OCI-LY3 (cell line): ENCODE data around the gene C11orf68.

Experiments
- H2AFZ ChIP-seq: fragments of 200-600, 300-600 bp; shearing (Covaris generic); 2 replicates; pipeline ENCODE4 v1.6.0; 2014; ENCODE audit warnings: antibody characterized with exemption, low read depth, low read length
- H3K27ac ChIP-seq: fragments of 200-600, 300-600 bp; sonication (generic); 2 replicates; pipeline ENCODE4 v1.5.1; 2014; ENCODE audit warnings: mild to moderate bottlenecking, low read length, moderate library complexity, mixed read lengths
- H3K27me3 ChIP-seq: fragments of 200-600, 300-600 bp; sonication (generic); 2 replicates; pipeline ENCODE4 v1.6.1; 2014; ENCODE audit warnings: low read depth, low read length, mixed read lengths
- H3K36me3 ChIP-seq: fragments of 200-600, 300-600 bp; sonication (generic); replicated peaks from 2 replicates; pipeline ENCODE3; 2014; ENCODE audit warnings: low read depth, low read length, mixed read lengths
- H3K4me1 ChIP-seq: fragments of 300-600, 200-600 bp; sonication (generic); 2 replicates; pipeline ENCODE4 v1.6.1; 2014; ENCODE audit warnings: low read length, mixed read lengths
- H3K4me2 ChIP-seq: fragments of 200-600, 300-600 bp; sonication (generic); 2 replicates; pipeline ENCODE4 v1.6.1; 2014; ENCODE audit warnings: low read length, mixed read lengths
- H3K4me3 ChIP-seq: fragments of 300-600, 200-600 bp; sonication (generic); 2 replicates; pipeline ENCODE4 v1.5.1; 2014; ENCODE audit warnings: antibody characterized with exemption, mild to moderate bottlenecking, low read length, moderate library complexity
- H3K79me2 ChIP-seq: fragments of 300-600, 200-600 bp; shearing (Covaris generic); 2 replicates; pipeline ENCODE4 v1.6.1; 2014; ENCODE audit warnings: mild to moderate bottlenecking, low read length, mixed read lengths
- H3K9ac ChIP-seq: fragments of 300-600, 200-600 bp; shearing (Covaris generic); 2 replicates; pipeline ENCODE4 v1.6.0; 2014; ENCODE audit warnings: mild to moderate bottlenecking, low read length, moderate library complexity
- H3K9me3 ChIP-seq: fragments of 200-600, 300-600 bp; shearing (Covaris generic); 2 replicates; pipeline ENCODE4 v1.6.1; 2014; ENCODE audit warnings: low read length, mixed read lengths; ENCODE audit not compliant: insufficient read depth
- H4K20me1 ChIP-seq: fragments of 200-600, 300-600 bp; sonication (generic); 2 replicates; pipeline ENCODE4 v1.6.1; 2016; ENCODE audit warnings: low read length, mixed read lengths; ENCODE audit not compliant: insufficient read depth
- EZH2phosphoT487 ChIP-seq: fragments of 200-600 bp; shearing (Covaris generic); IDR thresholded peaks from 2 replicates; pipeline ENCODE4 v1.6.1; 2018; ENCODE audit warnings: antibody characterized with exemption, mixed run types, low read depth
- TF ChIP-seq, protein P1 (sequence below): fragments of 200-600, 300-600 bp; sonication (generic); IDR thresholded peaks from 2 replicates; pipeline ENCODE4 v1.5.1; 2014; ENCODE audit warnings: antibody characterized with exemption, low read length, low read depth

Gene C11orf68

DNA sequence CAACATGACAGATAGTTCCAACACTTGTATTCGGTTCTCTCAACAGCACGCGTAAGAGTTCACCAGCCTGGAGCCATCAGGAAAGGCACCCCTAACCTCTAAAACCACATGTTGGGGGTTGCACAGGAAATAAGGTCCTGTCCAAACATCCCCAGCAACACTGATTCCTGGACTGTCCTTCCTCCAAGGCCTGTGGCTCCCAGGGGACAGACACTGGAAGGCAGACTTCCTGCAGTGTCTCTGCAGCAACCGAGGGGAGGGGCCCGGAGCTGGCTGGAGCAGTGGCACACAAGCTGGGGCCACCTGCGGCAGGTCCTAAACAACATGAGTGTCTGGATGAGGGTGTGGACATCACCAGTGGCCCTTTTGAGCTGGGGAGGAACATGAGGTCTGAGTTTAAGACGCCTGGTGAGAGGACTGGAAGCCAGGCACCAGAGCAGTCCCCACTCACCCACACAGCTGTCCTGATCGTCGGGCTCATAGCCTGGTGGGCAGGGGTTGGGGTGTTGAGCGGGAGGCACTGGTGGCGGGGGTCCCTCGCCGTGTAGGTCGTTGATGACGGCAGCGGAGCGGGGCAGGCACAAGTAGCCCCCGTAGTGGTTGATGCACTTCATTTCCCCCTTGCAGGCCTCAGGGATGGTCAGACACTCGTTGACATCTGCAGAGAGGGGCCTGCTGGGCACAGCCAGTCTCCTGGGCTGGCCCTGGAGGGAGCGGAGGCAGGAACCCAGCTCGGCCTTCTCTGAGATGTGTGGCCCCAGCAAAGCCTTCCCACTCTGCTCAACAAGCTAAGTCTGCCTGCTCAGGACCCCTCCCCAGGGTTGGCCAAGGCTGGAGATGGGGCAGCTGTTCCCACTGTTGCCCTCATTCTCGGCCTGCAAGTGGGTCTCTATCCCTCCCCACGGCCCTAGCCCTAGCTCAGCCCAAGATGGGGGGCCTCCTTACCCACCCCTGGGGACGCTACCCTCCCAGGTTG, 47.9 kb downstream of the C11orf68 start:
- Histone ChIP-seq H3K9me3 (no peaks in the 10 kb centered on the region), H3K36me3 (peaks cover 19% of the 10 kb centered on the region), H3K4me3 (no peak overlapping the region), H3K79me2 (no peaks in the 10 kb centered on the region), H3K27me3 (no peaks in the 10 kb centered on the region), H3K4me1 (peaks cover 6% of the 10 kb centered on the region), H3K27ac (no peak overlapping the region), H2AFZ (no peak overlapping the region), H3K9ac (no peak overlapping the region), H3K4me2 (no peak overlapping the region), H4K20me1 (no peaks in the 10 kb centered on the region; the same call in 1 of the 2 replicates)
- TF ChIP-seq, protein P1, sequence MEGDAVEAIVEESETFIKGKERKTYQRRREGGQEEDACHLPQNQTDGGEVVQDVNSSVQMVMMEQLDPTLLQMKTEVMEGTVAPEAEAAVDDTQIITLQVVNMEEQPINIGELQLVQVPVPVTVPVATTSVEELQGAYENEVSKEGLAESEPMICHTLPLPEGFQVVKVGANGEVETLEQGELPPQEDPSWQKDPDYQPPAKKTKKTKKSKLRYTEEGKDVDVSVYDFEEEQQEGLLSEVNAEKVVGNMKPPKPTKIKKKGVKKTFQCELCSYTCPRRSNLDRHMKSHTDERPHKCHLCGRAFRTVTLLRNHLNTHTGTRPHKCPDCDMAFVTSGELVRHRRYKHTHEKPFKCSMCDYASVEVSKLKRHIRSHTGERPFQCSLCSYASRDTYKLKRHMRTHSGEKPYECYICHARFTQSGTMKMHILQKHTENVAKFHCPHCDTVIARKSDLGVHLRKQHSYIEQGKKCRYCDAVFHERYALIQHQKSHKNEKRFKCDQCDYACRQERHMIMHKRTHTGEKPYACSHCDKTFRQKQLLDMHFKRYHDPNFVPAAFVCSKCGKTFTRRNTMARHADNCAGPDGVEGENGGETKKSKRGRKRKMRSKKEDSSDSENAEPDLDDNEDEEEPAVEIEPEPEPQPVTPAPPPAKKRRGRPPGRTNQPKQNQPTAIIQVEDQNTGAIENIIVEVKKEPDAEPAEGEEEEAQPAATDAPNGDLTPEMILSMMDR, result no peak
- no peak for TF ChIP-seq EZH2phosphoT487

DNA sequence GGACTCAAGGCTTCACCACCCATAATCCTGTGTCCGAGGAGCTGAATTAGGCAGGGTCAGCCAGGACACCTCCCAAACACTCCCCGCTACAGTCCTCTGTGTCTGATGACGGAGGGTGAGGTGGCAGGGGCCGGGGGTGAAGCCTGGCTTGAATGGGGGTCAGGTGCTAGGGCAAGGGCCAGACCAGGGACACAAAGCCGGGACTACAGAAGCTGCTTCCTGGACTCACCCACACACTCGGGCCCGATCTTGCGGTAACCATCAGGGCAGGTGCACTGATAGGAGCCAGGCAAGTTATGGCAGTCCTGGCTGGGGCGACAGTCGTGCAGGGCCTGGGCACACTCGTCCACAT, 48.6 kb downstream of the C11orf68 start:
- no peaks in the 10 kb centered on the region for H3K79me2 ChIP-seq
- H2AFZ ChIP-seq, result no peak overlapping the region
- TF ChIP-seq EZH2phosphoT487, result no peak
- TF ChIP-seq, protein P1, result no peak
- no peak overlapping the region for H3K27ac ChIP-seq
- H3K27me3 ChIP-seq, result no peaks in the 10 kb centered on the region
- no peak overlapping the region for H3K4me3 ChIP-seq
- H3K9ac ChIP-seq, result no peak overlapping the region
- H4K20me1 ChIP-seq, result no peaks in the 10 kb centered on the region; the same call in 1 of the 2 replicates
- H3K4me1 ChIP-seq, result peaks cover 6% of the 10 kb centered on the region
- peaks cover 27% of the 10 kb centered on the region for H3K36me3 ChIP-seq
- H3K4me2 ChIP-seq, result no peak overlapping the region
- H3K9me3 ChIP-seq, result no peaks in the 10 kb centered on the region

DNA sequence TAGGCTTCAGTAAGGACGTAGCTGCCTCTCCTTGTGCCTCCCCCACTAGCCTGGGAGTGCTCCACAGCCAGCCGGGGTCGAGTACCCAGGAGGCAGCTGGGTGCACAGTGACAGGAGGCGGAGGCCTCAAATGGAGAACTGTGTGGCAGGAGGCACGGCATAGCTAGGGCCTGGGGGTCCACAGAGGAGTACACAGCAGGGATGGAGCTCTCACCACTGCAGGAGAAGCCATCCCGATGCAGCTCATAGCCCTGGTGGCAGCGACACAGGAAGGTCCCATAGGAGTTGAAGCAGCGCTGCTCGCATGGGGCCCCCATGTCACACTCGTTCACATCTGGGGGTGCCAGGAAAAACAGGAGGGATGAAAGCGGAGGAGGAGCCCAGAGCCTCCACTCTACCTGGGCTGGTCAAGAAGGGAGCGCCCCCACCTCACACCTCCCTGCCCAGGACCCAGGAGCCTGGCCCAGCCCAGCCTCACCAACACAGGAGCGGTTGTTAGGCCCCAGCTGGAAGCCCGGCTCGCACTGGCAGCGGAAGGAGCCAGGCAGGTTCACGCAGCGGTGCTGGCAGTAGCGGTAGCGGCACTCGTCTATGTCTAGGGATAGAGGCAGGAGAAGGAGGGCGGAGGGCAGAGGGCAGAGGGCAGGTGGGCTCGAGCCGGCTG, 49.1 kb downstream of the C11orf68 start:
- Histone ChIP-seq H3K4me2 (no peak overlapping the region), H3K4me1 (peaks cover 6% of the 10 kb centered on the region), H2AFZ (no peak overlapping the region), H3K9ac (no peak overlapping the region), H3K27me3 (no peaks in the 10 kb centered on the region), H4K20me1 (no peaks in the 10 kb centered on the region; the same call in 1 of the 2 replicates), H3K79me2 (no peaks in the 10 kb centered on the region), H3K9me3 (no peaks in the 10 kb centered on the region), H3K36me3 (peaks cover 32% of the 10 kb centered on the region), H3K27ac (no peak overlapping the region), H3K4me3 (no peak overlapping the region)
- TF ChIP-seq, protein P1, result no peak

DNA sequence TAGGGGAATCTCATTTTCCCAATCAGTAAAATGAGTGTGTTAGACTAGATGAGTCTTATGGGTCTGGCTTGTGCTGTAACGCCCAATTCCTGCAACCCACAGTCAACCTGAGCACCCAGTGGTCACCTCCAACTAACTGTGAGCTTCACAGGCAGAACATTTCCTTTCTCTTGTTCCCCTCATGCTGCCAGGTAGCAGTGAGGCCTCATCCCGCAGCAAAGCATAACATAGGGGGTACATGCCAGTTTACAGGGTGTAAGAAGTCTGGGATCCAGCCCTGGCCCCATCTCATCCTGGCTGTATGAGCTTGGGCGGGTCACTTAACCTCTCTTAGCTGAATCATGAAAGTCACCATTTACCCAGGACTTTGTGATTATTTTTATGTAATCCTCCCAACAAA, 50.0 kb downstream of the C11orf68 start:
- Histone ChIP-seq H4K20me1 (no peaks in the 10 kb centered on the region; the same call in 1 of the 2 replicates), H3K4me2 (no peak overlapping the region), H3K27ac (no peak overlapping the region), H3K36me3 (peaks cover 40% of the 10 kb centered on the region), H3K9ac (no peak overlapping the region), H2AFZ (no peak overlapping the region), H3K79me2 (no peaks in the 10 kb centered on the region), H3K4me3 (no peak overlapping the region), H3K27me3 (no peaks in the 10 kb centered on the region), H3K9me3 (no peaks in the 10 kb centered on the region), H3K4me1 (peaks cover 3% of the 10 kb centered on the region)
- no peak for TF ChIP-seq EZH2phosphoT487
- TF ChIP-seq, protein P1, result no peak
